GM12865 (cell line): Measurements from ENCODE around the gene OCRL.

Experiments used
- DNase-seq: peaks from one replicate; pipeline ENCODE4 v3.0.0; 2010; ENCODE audit warnings: low read depth
- H3K4me3 ChIP-seq: 2 replicates; pipeline ENCODE4 v1.5.1; 2011; ENCODE audit warnings: mild to moderate bottlenecking, low read depth, low read length, control low read depth
- CTCF ChIP-seq: IDR thresholded peaks from 2 replicates; pipeline ENCODE4 v1.5.1; 2011; ENCODE audit warnings: low read length, control low read depth, low read depth, inconsistent platforms; ENCODE audit not compliant: insufficient read depth; ENCODE audit errors: missing control alignments

Gene OCRL

GRCh38 chrX:129577473-129577872 lies 37.4 kb downstream of the OCRL start:
- no peak overlapping the region for H3K4me3 ChIP-seq
- no peak for DNase-seq
- TF ChIP-seq CTCF = no peak

DNA sequence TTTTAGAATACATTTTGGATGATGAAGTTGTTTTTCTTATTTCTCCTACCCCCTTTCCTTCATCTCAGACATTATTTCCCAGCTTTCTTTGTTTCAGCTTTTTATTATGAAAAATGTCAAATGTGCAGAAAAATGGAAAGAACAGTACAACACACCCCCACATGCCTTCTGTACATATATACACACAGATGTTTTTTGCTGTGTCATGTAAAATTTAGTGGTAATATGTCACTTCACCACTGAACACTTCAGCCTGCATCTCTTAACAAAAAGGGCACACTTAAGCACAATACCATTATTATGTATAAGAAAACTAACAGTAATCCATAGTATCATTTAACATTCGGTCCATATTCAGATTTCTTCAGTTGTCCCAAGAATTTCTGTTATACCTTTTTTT lies 37.8 kb downstream of the OCRL start:
- no peak for TF ChIP-seq CTCF
- no peak overlapping the region for H3K4me3 ChIP-seq
- no peak for DNase-seq

- DNase-seq = no peak
- TF ChIP-seq CTCF = no peak
- H3K4me3 ChIP-seq = no peak overlapping the region
Observed at GRCh38 chrX:129581904-129582303, 41.8 kb downstream of the OCRL start.

GRCh38 chrX:129585167-129585566 lies 45.1 kb downstream of the OCRL start:
- no peak for TF ChIP-seq CTCF
- no peak overlapping the region for H3K4me3 ChIP-seq
- no peak for DNase-seq

- TF ChIP-seq CTCF = no peak
- DNase-seq = no peak
- H3K4me3 ChIP-seq = no peak overlapping the region
Observed at GRCh38 chrX:129585691-129586090, 45.6 kb downstream of the OCRL start.

DNA sequence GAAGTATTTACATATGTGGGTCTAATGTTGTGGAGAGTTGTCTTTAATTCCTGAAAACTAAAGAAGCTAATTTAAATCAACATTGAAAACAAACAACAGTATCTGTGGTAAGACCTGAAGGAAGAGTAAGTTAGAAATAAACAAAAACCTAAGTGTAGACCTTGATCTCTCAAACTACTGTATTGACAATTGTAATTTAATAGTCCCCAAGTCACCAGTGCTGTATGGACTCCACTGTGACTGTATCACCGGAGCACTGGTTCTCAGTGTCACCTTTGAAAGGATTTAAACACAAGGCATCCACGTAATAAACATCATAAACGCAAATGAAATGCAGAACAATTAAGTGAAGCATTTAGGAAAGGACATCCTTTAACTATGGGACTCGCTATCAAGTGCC lies 46.4 kb downstream of the OCRL start:
- no peak for DNase-seq
- TF ChIP-seq CTCF = no peak
- H3K4me3 ChIP-seq = no peak overlapping the region

- no peak for TF ChIP-seq CTCF
- DNase-seq = no peak
- no peak overlapping the region for H3K4me3 ChIP-seq
Observed at GRCh38 chrX:129590596-129590995, 50.5 kb downstream of the OCRL start.
